Frontal cortex (tissue), 4 donors: Measurements from ENCODE around the gene SHC4. TPM values are rescaled to one million over a fixed set of nuclear protein-coding genes. Genes with fewer than 3 reads are reported as not detected.
"Not testable (repeated sequence)": the region's sequence is repeated elsewhere in the genome, so short reads cannot be mapped to it uniquely, and the experiment has no call there.

Experiments
- DNase-seq, 2 donors: peaks; one replicate each; pipeline ENCODE4 v3.0.0; 2012; ENCODE audit warnings: low spot score in 2 of 2
- FAIRE-seq: peaks from 2 replicates; lab custom pipeline; 2012; peaks lifted over from hg19 to GRCh38; lab: Jason Lieb, UNC
- total RNA-seq: library from RNA; depleted of rRNA; stranded (reverse); fragments of >200 nt; gene quantifications from one replicate; pipeline ENCODE4 v1.2.3, GENCODE V29; 2014
- donor health status: control.
- donor health status: control.
- donor health status: control.

The SHC4 gene
- total RNA-seq, 1 donor from 2014 or later, result 5.7 TPM

DNA sequence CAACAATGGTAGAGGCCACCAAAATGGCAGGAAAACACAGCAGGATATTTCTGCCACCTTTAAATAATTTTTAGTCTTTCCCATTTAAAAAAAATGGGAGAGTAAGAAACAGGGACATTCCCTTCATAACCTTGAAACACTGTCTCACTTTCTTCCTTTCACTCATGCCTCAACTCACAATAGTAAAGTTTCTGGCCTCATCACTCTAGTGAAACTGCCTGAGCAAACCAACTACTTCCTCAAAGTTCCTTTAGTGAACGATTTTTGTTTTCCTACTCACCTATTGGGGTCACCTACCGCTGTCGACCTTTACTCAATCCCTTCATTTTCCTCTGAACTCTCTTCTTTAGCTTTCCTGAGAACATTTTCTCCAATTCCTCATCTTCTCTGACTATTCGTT is 33.0 kb downstream of the SHC4 start:
- FAIRE-seq (no peak), DNase-seq (no peak)

- no peak for DNase-seq
- no peak for FAIRE-seq
These were observed 34.1 kb downstream of the SHC4 start for GRCh38 chr15:48929661-48930060.

- FAIRE-seq (no peak), DNase-seq (no peak)
These were observed 34.7 kb downstream of the SHC4 start for GRCh38 chr15:48928877-48929538.

DNA sequence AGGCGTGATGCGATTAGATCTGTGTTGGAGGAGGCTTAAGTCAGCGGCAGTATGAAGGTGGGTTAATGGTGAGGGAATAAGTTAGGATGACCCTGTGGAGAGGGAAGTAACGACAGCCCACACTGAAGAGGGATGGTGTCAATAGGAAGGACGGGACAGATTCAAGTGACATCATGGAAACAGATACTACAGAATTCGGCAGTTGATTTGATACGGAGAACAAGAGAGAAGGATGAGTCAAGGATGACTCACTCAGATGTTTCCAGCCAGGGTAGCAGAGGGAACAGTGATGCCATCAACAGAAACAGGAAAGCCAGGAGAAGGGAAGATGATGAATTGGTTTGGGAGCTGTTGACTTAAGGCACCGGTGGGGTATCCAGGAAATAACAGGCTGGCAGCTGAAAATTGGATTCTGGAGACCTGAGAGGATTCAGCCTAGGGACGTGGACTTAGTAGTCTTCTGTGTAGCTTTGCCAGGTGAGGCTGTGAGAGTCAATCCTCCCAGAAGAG is 38.0 kb downstream of the SHC4 start:
- peak in 1 of 2 donors; percentile 17 for DNase-seq
- FAIRE-seq, result no peak

GRCh38 chr15:48924528-48925393 is 39.0 kb downstream of the SHC4 start:
- FAIRE-seq, result no peak
- no peak for DNase-seq

- FAIRE-seq (no peak), DNase-seq (no peak)
These were observed 41.7 kb downstream of the SHC4 start for GRCh38 chr15:48922046-48922445.

GRCh38 chr15:48916721-48917120 is 47.0 kb downstream of the SHC4 start:
- no peak for DNase-seq
- no peak for FAIRE-seq

GRCh38 chr15:48915861-48916260 is 47.9 kb downstream of the SHC4 start:
- FAIRE-seq, result no peak
- no peak for DNase-seq

DNA sequence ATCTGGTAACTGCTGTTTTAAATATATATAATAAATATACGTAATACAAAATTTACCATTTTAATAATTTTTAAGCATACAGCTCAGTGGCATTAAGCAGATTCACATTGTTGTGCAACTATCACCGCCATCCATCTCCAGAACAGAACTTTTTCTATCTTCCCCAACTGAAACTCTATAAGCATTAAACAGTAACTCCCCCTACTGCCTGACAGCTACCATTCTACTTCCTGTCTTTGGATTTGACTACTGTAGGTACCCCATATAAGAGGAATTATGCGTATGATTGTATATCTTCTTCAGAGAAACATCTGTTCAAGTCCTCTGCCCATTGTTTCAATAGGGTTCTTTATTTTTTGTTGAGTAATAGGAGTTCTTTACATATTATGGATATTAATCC is 49.0 kb downstream of the SHC4 start:
- FAIRE-seq, result no peak
- DNase-seq, result no peak

DNA sequence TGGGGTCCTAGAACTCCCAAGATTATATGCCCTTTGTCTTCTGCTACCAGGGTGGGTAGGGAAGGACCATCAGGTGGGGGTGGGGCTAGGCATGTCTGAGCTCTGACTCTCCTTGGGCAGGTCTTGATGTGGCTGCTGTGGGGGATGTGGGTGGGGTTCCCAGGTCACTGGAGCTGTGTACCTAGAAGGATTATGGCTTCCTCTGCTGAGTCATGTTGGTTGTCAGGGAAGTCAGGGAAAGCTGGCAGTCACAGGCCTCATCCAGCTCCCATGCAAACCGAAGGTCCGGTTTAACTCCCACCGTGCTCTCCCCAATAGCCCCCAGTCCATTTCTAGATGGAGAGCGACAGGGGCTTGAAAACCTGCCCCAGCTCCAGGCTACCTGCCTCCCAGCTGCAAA is 50.6 kb downstream of the SHC4 start:
- no peak for FAIRE-seq

DNA sequence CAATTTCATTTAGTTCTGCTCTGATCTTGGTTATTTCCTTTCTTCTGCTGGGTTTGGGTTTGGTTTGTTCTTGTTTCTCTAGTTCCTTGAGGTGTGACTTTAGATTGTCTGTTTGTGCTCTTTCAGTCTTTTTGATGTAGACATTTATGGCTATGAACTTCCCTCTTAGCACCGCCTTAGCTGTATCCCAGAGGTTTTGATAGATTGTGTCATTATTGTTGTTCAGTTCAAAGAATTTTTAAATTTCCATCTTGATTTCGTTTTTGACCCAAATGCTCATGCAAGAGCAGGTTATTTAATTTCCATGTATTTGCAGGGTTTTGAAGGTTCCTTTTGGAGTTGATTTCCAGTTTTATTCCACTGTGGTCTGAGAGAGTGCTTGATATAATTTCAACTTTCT is 53.2 kb downstream of the SHC4 start:
- FAIRE-seq, result not testable (repeated sequence)

More for the DNA sequence above, 50.6 kb downstream of the SHC4 start:
- no peak for DNase-seq

GRCh38 chr15:48909313-48909712 is 54.4 kb downstream of the SHC4 start:
- not testable (repeated sequence) for DNase-seq, FAIRE-seq

More for the DNA sequence above, 53.2 kb downstream of the SHC4 start:
- DNase-seq, result not testable (repeated sequence)

DNA sequence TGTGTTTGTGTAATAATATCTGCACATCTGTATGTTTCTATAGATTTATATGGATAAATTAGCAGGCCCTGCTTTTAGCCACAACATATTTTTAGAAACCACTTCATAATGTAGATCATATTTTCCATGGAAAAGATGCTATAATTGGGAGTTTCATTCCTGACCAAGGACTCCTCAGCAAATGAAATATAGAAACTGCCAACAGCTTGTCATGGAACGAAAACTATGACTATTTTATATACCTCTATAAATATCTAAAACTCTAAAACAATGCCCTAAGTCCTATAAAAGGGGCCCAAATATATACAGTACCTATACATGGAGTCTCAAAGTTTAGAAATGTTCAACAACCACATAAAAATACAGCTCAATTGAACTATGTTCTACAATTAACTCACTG is 57.9 kb downstream of the SHC4 start:
- DNase-seq (no peak), FAIRE-seq (no peak)

- no peak for DNase-seq
- no peak for FAIRE-seq
These were observed 58.5 kb downstream of the SHC4 start for GRCh38 chr15:48905216-48905615.

- no peak for DNase-seq
- FAIRE-seq, result no peak
These were observed 59.0 kb downstream of the SHC4 start for GRCh38 chr15:48904758-48905157.

DNA sequence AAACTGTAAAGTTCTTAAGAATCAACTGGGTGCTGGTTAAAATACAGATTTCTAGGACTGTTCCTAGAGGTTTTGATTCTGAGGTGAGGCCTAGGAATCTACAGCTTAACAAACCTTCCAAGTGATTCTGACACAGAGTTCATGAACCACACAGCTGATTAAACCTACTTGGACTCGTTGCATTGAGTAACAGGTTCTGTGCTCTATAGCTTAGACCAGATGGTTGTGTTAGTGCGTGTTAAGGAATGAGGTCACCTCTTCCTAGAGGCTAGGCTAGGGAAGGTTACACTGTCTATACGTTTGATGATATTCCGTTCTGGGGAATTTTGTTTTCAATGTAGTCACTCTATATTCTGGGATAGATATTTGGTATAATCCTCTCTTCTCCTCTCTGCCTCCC is 63.9 kb downstream of the SHC4 start:
- DNase-seq, result no peak
- no peak for FAIRE-seq

DNA sequence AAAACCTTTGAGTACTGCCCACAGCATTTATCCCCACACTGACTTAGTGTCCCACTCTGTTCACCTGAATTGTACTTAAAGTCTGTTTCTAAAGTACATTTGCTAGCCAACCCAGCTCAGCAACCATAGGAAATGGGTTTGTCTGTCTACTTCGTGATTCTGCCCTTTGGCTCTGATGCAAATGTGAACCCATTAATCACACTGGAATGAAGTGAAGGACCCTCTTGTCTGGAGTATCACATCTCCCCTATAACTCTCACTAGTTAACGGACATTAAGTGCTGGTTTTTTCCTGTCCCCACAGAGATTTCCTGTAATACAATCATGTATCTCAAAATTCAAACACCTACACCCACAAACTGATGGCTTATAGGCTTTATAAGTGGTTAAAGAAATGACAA is 65.3 kb downstream of the SHC4 start:
- no peak for DNase-seq
- FAIRE-seq, result no peak

DNA sequence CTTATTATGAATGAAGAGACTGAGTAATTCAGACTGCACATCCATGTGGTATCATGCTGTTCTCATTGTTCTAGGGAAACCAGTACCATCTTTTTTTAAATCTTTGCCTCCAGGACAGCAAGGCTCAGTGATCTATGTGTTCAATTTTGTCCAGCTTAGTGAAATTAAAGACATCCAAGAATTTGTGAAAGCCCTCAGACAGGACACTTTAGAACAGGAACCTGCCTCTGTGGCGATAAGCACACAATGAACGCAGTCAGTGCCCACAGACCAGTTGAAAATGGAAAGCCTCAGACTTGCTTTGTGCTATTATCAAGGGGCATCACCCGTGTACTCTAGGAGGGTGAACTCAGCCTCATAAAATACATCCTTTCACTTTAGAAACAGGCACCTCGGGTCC is 65.7 kb downstream of the SHC4 start:
- no peak for DNase-seq

GRCh38 chr15:48896869-48897814 is 66.6 kb downstream of the SHC4 start:
- DNase-seq (peak; percentile 22 to 27), FAIRE-seq (no peak)

More for the DNA sequence above, 65.7 kb downstream of the SHC4 start:
- no peak for FAIRE-seq

DNA sequence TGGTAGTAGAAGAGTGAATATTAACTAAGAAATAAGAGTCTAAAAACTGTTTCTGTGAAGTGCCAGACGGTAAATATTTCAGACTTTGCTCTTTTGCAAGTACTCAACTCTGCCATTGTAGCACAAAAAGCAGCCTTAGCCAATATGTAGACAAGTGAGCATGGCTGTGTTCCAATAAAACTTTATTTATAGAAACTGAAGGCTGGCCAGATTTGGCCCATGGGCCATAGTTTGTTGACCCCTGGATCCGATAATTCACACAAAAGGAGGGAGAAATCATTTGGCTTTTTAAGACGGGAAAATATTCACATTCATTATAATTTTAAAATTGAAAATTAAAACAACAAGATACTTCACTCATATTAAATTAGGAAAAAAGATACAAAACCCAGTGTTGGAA is 70.4 kb downstream of the SHC4 start:
- FAIRE-seq, result no peak
- DNase-seq, result no peak
